Neuronal stem cell (in vitro differentiated cells): ENCODE measurements around the gene SORBS1.
A peak's percentile ranks its signal among the peaks of the same experiment; 100 is the strongest.

Source experiments
- DNase-seq: peaks from one replicate; pipeline ENCODE4 v3.0.0-alpha.2; 2013; ENCODE audit warnings: low spot score
- H2AFZ ChIP-seq: one replicate; pipeline ENCODE4 v1.6.1; 2013; ENCODE audit warnings: mild to moderate bottlenecking, low read length, inconsistent platforms
- H2AK5ac ChIP-seq: 2 replicates; pipeline ENCODE4 v1.6.1; 2013; ENCODE audit warnings: low read depth, mild to moderate bottlenecking, inconsistent platforms, low read length, moderate library complexity, mixed read lengths
- H2BK120ac ChIP-seq: 2 replicates; pipeline ENCODE4 v1.6.1; 2013; ENCODE audit warnings: low read depth, mild to moderate bottlenecking, inconsistent platforms, low read length, moderate library complexity, mixed read lengths
- H2BK12ac ChIP-seq: one replicate; pipeline ENCODE4 v1.6.1; 2013; ENCODE audit warnings: low read length, inconsistent platforms
- H2BK15ac ChIP-seq: 2 replicates; pipeline ENCODE4 v1.6.1; 2013; ENCODE audit warnings: mild to moderate bottlenecking, low read length, inconsistent platforms, mixed read lengths
- H2BK5ac ChIP-seq: one replicate; pipeline ENCODE4 v1.6.1; 2013; ENCODE audit warnings: inconsistent platforms, mild to moderate bottlenecking, low read length, moderate library complexity
- H3K14ac ChIP-seq: one replicate; pipeline ENCODE4 v1.6.1; 2013; ENCODE audit warnings: low read length, inconsistent platforms
- H3K18ac ChIP-seq: 2 replicates; pipeline ENCODE4 v1.6.1; 2013; ENCODE audit warnings: low read length, inconsistent platforms
- H3K23ac ChIP-seq: 2 replicates; pipeline ENCODE4 v1.6.1; 2013; ENCODE audit warnings: low read depth, mild to moderate bottlenecking, mixed read lengths, low read length, inconsistent platforms; ENCODE audit not compliant: poor library complexity
- H3K27ac ChIP-seq: replicated peaks from 3 replicates; pipeline ENCODE4 v1.5.1; 2013; ENCODE audit warnings: low read length, inconsistent platforms
- H3K27me3 ChIP-seq, 3 experiments: 2 replicates each; pipeline ENCODE4 v1.6.1; 2013; ENCODE audit warnings: low read length in 3 of 3, mild to moderate bottlenecking in 2 of 3, inconsistent platforms in 1 of 3, low read depth in 1 of 3, mixed read lengths in 1 of 3, moderate library complexity in 1 of 3; ENCODE audit not compliant: control insufficient read depth in 3 of 3, insufficient read depth in 3 of 3
- H3K36me3 ChIP-seq, 2 donors: replicated peaks in 1 of 2; 2 replicates each; pipeline ENCODE4 v1.6.1; 2013; ENCODE audit warnings: low read length in 2 of 2; ENCODE audit not compliant: control insufficient read depth in 2 of 2, insufficient read depth in 2 of 2
- H3K4ac ChIP-seq: 2 replicates; pipeline ENCODE4 v1.6.1; 2013; ENCODE audit warnings: inconsistent platforms, mild to moderate bottlenecking, low read length, moderate library complexity
- H3K4me1 ChIP-seq, 2 donors: 1 replicate in 1 of 2; 2 replicates in 1 of 2; pipeline ENCODE4 v1.6.1; 2013; ENCODE audit warnings: low read length in 2 of 2, low read depth in 1 of 2; ENCODE audit not compliant: control insufficient read depth in 2 of 2, insufficient read depth in 1 of 2
- H3K4me2 ChIP-seq: one replicate; pipeline ENCODE4 v1.6.1; 2013; ENCODE audit warnings: mild to moderate bottlenecking, low read length, inconsistent platforms; ENCODE audit not compliant: insufficient read depth, poor library complexity, severe bottlenecking
- H3K4me3 ChIP-seq, 2 donors: 2 replicates each; pipeline ENCODE4 v1.5.1; 2013; ENCODE audit warnings: low read length in 2 of 2, mild to moderate bottlenecking in 2 of 2, inconsistent platforms in 1 of 2, moderate library complexity in 1 of 2
- H3K79me1 ChIP-seq: one replicate; pipeline ENCODE4 v1.6.1; 2013; ENCODE audit warnings: low read depth, mild to moderate bottlenecking, inconsistent platforms, low read length, moderate library complexity
- H3K9ac ChIP-seq: one replicate; pipeline ENCODE4 v1.6.1; 2013; ENCODE audit warnings: mild to moderate bottlenecking, low read depth, low read length, inconsistent platforms; ENCODE audit not compliant: poor library complexity
- H3K9me3 ChIP-seq, 2 donors: replicated peaks in 1 of 2; 2 replicates each; pipeline versions ENCODE3 to v1.6.1; 2013; ENCODE audit warnings: low read length in 2 of 2, mild to moderate bottlenecking in 2 of 2, inconsistent platforms in 1 of 2, low read depth in 1 of 2, mixed read lengths in 1 of 2, moderate library complexity in 1 of 2; ENCODE audit not compliant: control insufficient read depth in 2 of 2, insufficient read depth in 1 of 2
- H4K8ac ChIP-seq: one replicate; pipeline ENCODE4 v1.6.1; 2013; ENCODE audit warnings: low read depth, mild to moderate bottlenecking, inconsistent platforms, low read length, moderate library complexity
- H4K91ac ChIP-seq: one replicate; pipeline ENCODE4 v1.6.1; 2013; ENCODE audit warnings: low read length, low read depth, mild to moderate bottlenecking, inconsistent platforms; ENCODE audit not compliant: poor library complexity
- WGBS, 2 donors: extraction: QIAGEN DNeasy Blood & Tissue Kit; methylation state at CpG; one replicate each; pipeline ENCODE4 v1.1.7; 2013; ENCODE audit warnings: missing lambda C conversion rate in 2 of 2, mixed read lengths in 1 of 2; ENCODE audit not compliant: insufficient read length in 2 of 2, insufficient replicate concordance in 1 of 2; ENCODE audit errors: extremely low coverage in 2 of 2; 5-methylcytosine and 5-hydroxymethylcytosine counted together

SORBS1 gene

GRCh38 chr10:95530029-95530428, 31.1 kb downstream of the SORBS1 start:
- Histone ChIP-seq H4K91ac (no peak overlapping the region), H3K4me3 (no peak overlapping the region), H3K4me2 (no peak overlapping the region), H2BK120ac (no peak overlapping the region), H3K27ac (no peak overlapping the region), H4K8ac (no peak overlapping the region), H2BK5ac (no peak overlapping the region), H3K27me3 (no peaks in the 10 kb centered on the region), H3K18ac (no peak overlapping the region), H3K36me3 (no peaks in the 10 kb centered on the region), H2BK15ac (no peak overlapping the region), H2AK5ac (no peak overlapping the region), H3K9ac (no peak overlapping the region), H3K4ac (no peak overlapping the region), H3K14ac (no peak overlapping the region), H3K23ac (no peak overlapping the region), H3K9me3 (no peaks in the 10 kb centered on the region), H3K4me1 (peaks cover 0 to 5% of the 10 kb centered on the region in 2 donors), H2BK12ac (no peak overlapping the region), H2AFZ (no peak overlapping the region), H3K79me1 (no peaks in the 10 kb centered on the region)
- WGBS, 2 donors: no CpG with 5 or more reads among the region's 2 CpGs
- no peak for DNase-seq

- Histone ChIP-seq H3K4me2 (no peak overlapping the region), H4K8ac (no peak overlapping the region), H3K23ac (no peak overlapping the region), H3K14ac (no peak overlapping the region), H2AFZ (no peak overlapping the region), H3K27me3 (no peaks in the 10 kb centered on the region), H3K9me3 (no peaks in the 10 kb centered on the region), H3K79me1 (no peaks in the 10 kb centered on the region), H2BK5ac (no peak overlapping the region), H3K27ac (no peak overlapping the region), H3K4ac (no peak overlapping the region), H4K91ac (no peak overlapping the region), H3K9ac (no peak overlapping the region), H3K18ac (no peak overlapping the region), H2BK120ac (no peak overlapping the region), H3K36me3 (no peaks in the 10 kb centered on the region), H2BK15ac (no peak overlapping the region), H3K4me3 (no peak overlapping the region), H3K4me1 (peaks cover 0 to 5% of the 10 kb centered on the region in 2 donors), H2BK12ac (no peak overlapping the region), H2AK5ac (peak overlapping the region; percentile 25)
- no CpG with 5 or more reads among the region's 7 CpGs for WGBS, 2 donors
- no peak for DNase-seq
Observed at GRCh38 chr10:95526044-95526443, 35.1 kb downstream of the SORBS1 start.

- Histone ChIP-seq H3K4me1 (peaks cover 0 to 5% of the 10 kb centered on the region in 2 donors), H3K9ac (no peak overlapping the region), H2BK15ac (no peak overlapping the region), H3K4me3 (no peak overlapping the region), H2BK12ac (no peak overlapping the region), H3K23ac (no peak overlapping the region), H3K36me3 (no peaks in the 10 kb centered on the region), H3K14ac (no peak overlapping the region), H3K9me3 (no peaks in the 10 kb centered on the region), H2AK5ac (no peak overlapping the region), H3K4me2 (no peak overlapping the region), H2BK5ac (no peak overlapping the region), H3K79me1 (no peaks in the 10 kb centered on the region), H3K27ac (no peak overlapping the region), H3K18ac (no peak overlapping the region), H3K4ac (no peak overlapping the region), H4K91ac (no peak overlapping the region), H4K8ac (no peak overlapping the region), H2BK120ac (no peak overlapping the region), H2AFZ (no peak overlapping the region), H3K27me3 (no peaks in the 10 kb centered on the region)
- no peak for DNase-seq
- no CpG with 5 or more reads among the region's 4 CpGs for WGBS, 2 donors
Observed at GRCh38 chr10:95525033-95525418, 36.1 kb downstream of the SORBS1 start.

GRCh38 chr10:95524358-95525032, 36.7 kb downstream of the SORBS1 start:
- Histone ChIP-seq H3K9me3 (no peaks in the 10 kb centered on the region), H4K91ac (no peak overlapping the region), H2BK15ac (no peak overlapping the region), H3K4me1 (peaks cover 0 to 5% of the 10 kb centered on the region in 2 donors), H3K4me3 (no peak overlapping the region), H3K27me3 (no peaks in the 10 kb centered on the region), H3K23ac (no peak overlapping the region), H3K27ac (no peak overlapping the region), H3K4me2 (no peak overlapping the region), H3K18ac (no peak overlapping the region), H2BK12ac (no peak overlapping the region), H2BK5ac (no peak overlapping the region), H3K4ac (no peak overlapping the region), H3K9ac (no peak overlapping the region), H2AK5ac (no peak overlapping the region), H4K8ac (no peak overlapping the region), H3K36me3 (no peaks in the 10 kb centered on the region), H3K14ac (no peak overlapping the region), H2AFZ (no peak overlapping the region), H2BK120ac (no peak overlapping the region), H3K79me1 (no peaks in the 10 kb centered on the region)
- WGBS, 2 donors: no CpG with 5 or more reads among the region's 7 CpGs
- no peak for DNase-seq
